Cardiac fibroblast (primary cell): ENCODE results near the gene SETD5.

ENCODE experiments used
- DNase-seq, 2 donors: peaks; one replicate each; pipeline versions ENCODE4 v3.0.0 to v3.0.0-alpha.2; 2010; ENCODE audit warnings: low read depth in 2 of 2
- H3K4me3 ChIP-seq, 2 donors: replicated peaks in 1 of 2; 1 replicate in 1 of 2; 2 replicates in 1 of 2; pipeline ENCODE4 v1.5.1; 2011; ENCODE audit warnings: low read depth in 2 of 2, low read length in 2 of 2, mild to moderate bottlenecking in 2 of 2, moderate library complexity in 1 of 2
- CTCF ChIP-seq: IDR thresholded peaks from one replicate; pipeline ENCODE4 v1.5.1; 2011; ENCODE audit warnings: low read depth, mild to moderate bottlenecking, low read length, inconsistent platforms

SETD5 gene

GRCh38 chr3:9362731-9363530 is 34.5 kb upstream of the SETD5 start, which contains the start of gene THUMPD3:
THUMPD3 (plus strand) TSS chr3:9363054; CDS start chr3:9365069, 2,015 bp downstream.
- H3K4me3 ChIP-seq: peak within 1 kb of the TSS; percentile 63 to 69
- no peak for TF ChIP-seq CTCF
- DNase-seq: peak; percentile 89 to 93

GRCh38 chr3:9369508-9369907 is 27.9 kb upstream of the SETD5 start:
- no peak for TF ChIP-seq CTCF
- H3K4me3 ChIP-seq: no peak overlapping the region
- no peak for DNase-seq

- TF ChIP-seq CTCF: no peak
- H3K4me3 ChIP-seq: no peak overlapping the region
- no peak for DNase-seq
These were observed 23.9 kb upstream of the SETD5 start for GRCh38 chr3:9373465-9373864.

- no peak overlapping the region for H3K4me3 ChIP-seq
- no peak for TF ChIP-seq CTCF
- no peak for DNase-seq
These were observed 19.4 kb upstream of the SETD5 start for GRCh38 chr3:9377981-9378380.

- no peak for TF ChIP-seq CTCF
- H3K4me3 ChIP-seq: no peak overlapping the region
- no peak for DNase-seq
These were observed 18.1 kb upstream of the SETD5 start for GRCh38 chr3:9379327-9379726.

- no peak overlapping the region for H3K4me3 ChIP-seq
- no peak for TF ChIP-seq CTCF
- DNase-seq: no peak
These were observed 17.4 kb upstream of the SETD5 start for GRCh38 chr3:9380014-9380413.
